Activated naive CD4-positive, alpha-beta T cell treated with anti-CD3 and anti-CD28 coated beads, Interleukin-2, amount 50 U/mL, for 24 hours (primary cell): ENCODE measurements around the gene NOC2L.
"Not testable (repeated sequence)": the region's sequence is repeated elsewhere in the genome, so short reads cannot be mapped to it uniquely, and the experiment has no call there.

Experiments used
- H3K27ac Mint-ChIP-seq: one replicate; pipeline ENCODE4 v1.8.0; 2021; ENCODE audit warnings: mild to moderate bottlenecking, mixed read lengths
- H3K27me3 Mint-ChIP-seq: one replicate; pipeline ENCODE4 v1.8.0; 2021; ENCODE audit warnings: mixed read lengths
- H3K36me3 Mint-ChIP-seq: one replicate; pipeline ENCODE4 v1.8.0; 2021; ENCODE audit warnings: mixed read lengths
- H3K4me1 Mint-ChIP-seq: one replicate; pipeline ENCODE4 v1.8.0; 2021; ENCODE audit warnings: mixed read lengths
- H3K4me3 Mint-ChIP-seq: one replicate; pipeline ENCODE4 v1.8.0; 2021; ENCODE audit warnings: mild to moderate bottlenecking, mixed read lengths
- H3K9me3 Mint-ChIP-seq: one replicate; pipeline ENCODE4 v1.8.0; 2021; ENCODE audit warnings: mixed read lengths

Gene NOC2L

GRCh38 chr1:905811-906599, 53.1 kb downstream of the NOC2L start:
- peaks cover 4% of the 10 kb centered on the region for H3K4me1 Mint-ChIP-seq
- no peaks in the 10 kb centered on the region for H3K9me3 Mint-ChIP-seq
- H3K36me3 Mint-ChIP-seq = peaks cover 1% of the 10 kb centered on the region
- H3K27me3 Mint-ChIP-seq = peaks cover 25% of the 10 kb centered on the region
- peak overlapping the region; percentile 57 for H3K4me3 Mint-ChIP-seq
- no peak overlapping the region for H3K27ac Mint-ChIP-seq

DNA sequence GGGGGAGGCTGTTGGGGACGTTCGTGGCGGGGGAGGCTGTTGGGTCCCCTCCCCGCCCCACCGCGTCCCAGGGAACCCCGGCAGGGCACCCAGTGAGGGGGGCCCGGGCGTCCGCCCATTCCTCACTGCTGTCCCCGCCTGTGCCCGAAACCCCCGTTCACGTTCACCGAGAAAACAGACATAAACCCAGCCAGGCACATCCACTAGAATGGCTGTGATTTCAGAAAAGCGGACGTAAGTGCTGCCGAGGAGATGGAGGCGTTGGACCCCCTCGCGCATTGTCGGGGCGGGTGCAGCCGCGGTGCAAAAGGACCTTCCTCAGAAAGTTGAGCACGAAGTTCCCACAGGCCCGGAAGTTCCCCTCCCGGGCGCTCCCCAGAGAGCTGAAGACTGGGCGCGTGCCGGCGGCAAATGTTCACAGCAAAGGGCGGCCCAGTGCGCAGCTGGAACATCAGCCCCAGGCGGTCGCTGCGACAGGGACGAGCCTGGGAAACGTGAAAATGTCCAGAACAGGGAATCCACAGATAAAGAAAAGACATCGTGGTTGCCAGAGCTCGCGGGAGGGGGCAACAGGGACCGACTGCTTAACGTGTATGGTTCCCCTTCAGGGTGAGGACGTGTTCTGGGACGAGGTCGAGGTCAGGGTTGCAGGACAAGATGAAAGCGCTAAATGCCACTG, 53.8 kb downstream of the NOC2L start:
- peaks cover 4% of the 10 kb centered on the region for H3K4me1 Mint-ChIP-seq
- peaks cover 24% of the 10 kb centered on the region for H3K27me3 Mint-ChIP-seq
- peak overlapping the region; percentile 57 for H3K4me3 Mint-ChIP-seq
- peak overlapping the region; percentile 2 for H3K27ac Mint-ChIP-seq
- H3K9me3 Mint-ChIP-seq = no peaks in the 10 kb centered on the region
- peaks cover 1% of the 10 kb centered on the region for H3K36me3 Mint-ChIP-seq

- Mint-ChIP-seq H3K4me3 (peak overlapping the region; percentile 73), H3K27me3 (peaks cover 24% of the 10 kb centered on the region), H3K36me3 (peaks cover 1% of the 10 kb centered on the region), H3K4me1 (peaks cover 4% of the 10 kb centered on the region), H3K9me3 (no peaks in the 10 kb centered on the region), H3K27ac (no peak overlapping the region)
These were observed 54.6 kb downstream of the NOC2L start for GRCh38 chr1:904310-904950.

- Mint-ChIP-seq H3K36me3 (peaks cover 1% of the 10 kb centered on the region), H3K27ac (no peak overlapping the region), H3K4me1 (peaks cover 4% of the 10 kb centered on the region), H3K4me3 (peak overlapping the region; percentile 51), H3K9me3 (no peaks in the 10 kb centered on the region), H3K27me3 (peaks cover 24% of the 10 kb centered on the region)
These were observed 55.3 kb downstream of the NOC2L start for GRCh38 chr1:903721-904271.

DNA sequence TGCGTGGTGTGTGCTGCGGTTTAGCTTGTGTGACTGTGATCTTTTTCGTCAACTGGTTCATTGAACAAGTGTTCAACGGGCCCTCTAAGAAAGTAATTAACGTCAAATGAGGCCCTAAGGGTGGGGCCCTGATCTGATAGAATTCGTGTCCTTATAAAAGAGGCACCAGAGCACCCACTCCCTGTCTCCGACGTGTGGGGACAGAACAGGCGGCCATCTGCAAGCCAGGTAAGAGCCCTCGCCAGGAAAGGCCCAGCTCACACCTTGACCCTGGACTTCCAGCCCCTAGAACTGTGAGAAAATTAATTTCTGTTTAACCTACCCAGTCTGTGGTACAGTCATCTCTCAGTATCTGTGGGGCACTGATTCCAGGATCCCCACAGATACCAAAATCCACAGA, 55.8 kb downstream of the NOC2L start:
- Mint-ChIP-seq H3K27ac (no peak overlapping the region), H3K9me3 (no peaks in the 10 kb centered on the region), H3K4me1 (peaks cover 9% of the 10 kb centered on the region), H3K27me3 (peaks cover 25% of the 10 kb centered on the region), H3K4me3 (peak overlapping the region; percentile 51), H3K36me3 (peaks cover 1% of the 10 kb centered on the region)

DNA sequence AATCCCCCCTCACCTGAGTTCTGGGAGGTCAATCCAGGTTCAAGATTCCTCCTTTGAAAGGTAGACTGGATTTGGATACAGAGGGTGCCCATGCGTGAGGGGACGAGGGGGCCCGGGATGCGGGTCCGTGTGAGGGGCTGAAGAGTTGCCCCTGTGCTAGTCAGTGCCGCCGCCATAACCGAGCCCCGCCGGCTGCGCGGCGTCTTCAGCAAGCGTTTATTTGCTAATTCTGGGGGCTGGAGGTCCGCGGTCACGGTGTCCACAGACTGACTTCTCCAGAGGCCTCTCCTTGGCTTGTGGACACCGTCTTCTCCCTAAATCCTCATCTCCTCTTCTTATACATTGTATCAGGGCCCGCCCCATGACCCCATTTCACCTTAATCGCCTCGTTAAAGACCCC, 56.3 kb downstream of the NOC2L start:
- Mint-ChIP-seq H3K27me3 (peaks cover 25% of the 10 kb centered on the region), H3K9me3 (no peaks in the 10 kb centered on the region), H3K27ac (no peak overlapping the region), H3K4me1 (peaks cover 14% of the 10 kb centered on the region), H3K36me3 (peaks cover 2% of the 10 kb centered on the region), H3K4me3 (no peak overlapping the region)

GRCh38 chr1:901108-901859, 57.8 kb downstream of the NOC2L start:
- H3K27me3 Mint-ChIP-seq = peaks cover 24% of the 10 kb centered on the region
- H3K27ac Mint-ChIP-seq = no peak overlapping the region
- H3K4me1 Mint-ChIP-seq = peaks cover 14% of the 10 kb centered on the region
- no peak overlapping the region for H3K4me3 Mint-ChIP-seq
- peaks cover 3% of the 10 kb centered on the region for H3K36me3 Mint-ChIP-seq
- no peaks in the 10 kb centered on the region for H3K9me3 Mint-ChIP-seq

- Mint-ChIP-seq H3K9me3 (no peaks in the 10 kb centered on the region), H3K27me3 (peaks cover 23% of the 10 kb centered on the region), H3K36me3 (peaks cover 3% of the 10 kb centered on the region), H3K4me3 (no peak overlapping the region), H3K27ac (peak overlapping the region; percentile 65), H3K4me1 (peaks cover 10% of the 10 kb centered on the region)
These were observed 59.3 kb downstream of the NOC2L start for GRCh38 chr1:899636-900317.

DNA sequence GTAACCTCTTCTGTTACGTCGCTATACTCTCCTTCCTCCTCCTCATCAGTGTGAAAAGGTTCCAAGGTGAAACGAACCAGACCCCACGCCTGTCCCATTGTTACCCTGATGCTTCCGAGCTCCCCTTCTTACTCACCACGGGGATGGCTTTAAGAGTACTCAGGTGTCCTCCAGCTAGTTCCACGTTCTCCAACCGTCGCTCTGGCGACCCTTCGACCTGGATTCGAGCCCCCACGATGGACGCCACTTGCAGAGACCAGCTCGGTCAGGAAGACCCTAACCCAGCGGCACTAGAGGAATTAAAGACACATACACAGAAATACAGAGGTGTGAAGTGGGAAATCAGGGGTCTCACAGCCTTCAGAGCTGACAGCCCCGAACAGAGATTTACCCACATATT, 61.1 kb downstream of the NOC2L start:
- H3K4me1 Mint-ChIP-seq = peaks cover 10% of the 10 kb centered on the region
- not testable (repeated sequence) for H3K4me3 Mint-ChIP-seq, H3K9me3 Mint-ChIP-seq, H3K27ac Mint-ChIP-seq, H3K36me3 Mint-ChIP-seq
- H3K27me3 Mint-ChIP-seq = peaks cover 24% of the 10 kb centered on the region

DNA sequence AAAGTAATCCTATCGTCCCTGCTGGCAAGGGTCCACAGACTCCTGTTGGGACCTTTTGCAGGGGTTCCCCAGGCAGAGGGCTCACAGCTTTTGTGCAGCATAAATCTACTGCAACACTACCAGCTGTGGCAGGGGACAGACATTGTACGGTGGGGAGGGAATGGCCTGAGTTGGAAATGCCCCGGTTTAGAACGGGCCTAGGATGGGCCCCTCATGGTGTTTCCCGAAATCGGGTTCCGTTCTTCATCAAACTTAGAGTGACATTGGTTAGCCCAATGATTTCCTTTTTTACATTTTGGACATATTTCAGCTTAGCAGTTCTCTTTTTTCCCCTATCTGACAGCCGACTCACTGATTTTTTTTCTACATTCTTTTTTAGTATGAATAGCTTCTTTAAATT, 61.8 kb downstream of the NOC2L start:
- Mint-ChIP-seq H3K27ac (no peak overlapping the region), H3K4me3 (no peak overlapping the region), H3K36me3 (peaks cover 3% of the 10 kb centered on the region), H3K9me3 (no peaks in the 10 kb centered on the region), H3K27me3 (peaks cover 24% of the 10 kb centered on the region), H3K4me1 (peaks cover 10% of the 10 kb centered on the region)
